ENCODE data around the gene NCAPD2.

NCAPD2 gene

GRCh38 chr12:6551063-6551461, 57.2 kb downstream of the NCAPD2 start:
- Histone ChIP-seq H3K9ac (ENCODE audit: low read length) (no peak overlapping the region), H3K27ac (ENCODE audit: low read length) (no peak overlapping the region), H4K20me1 (ENCODE audit: insufficient read depth, low read length) (no peaks in the 10 kb centered on the region), H3K27me3 (ENCODE audit: low read depth, low read length) (no peaks in the 10 kb centered on the region), H3K4me2 (ENCODE audit: low read length) (no peak overlapping the region), H3K9me3 (ENCODE audit: insufficient read depth, low read length) (no peaks in the 10 kb centered on the region), H2AFZ (ENCODE audit: low read depth, low read length) (no peak overlapping the region), H3K4me1 (ENCODE audit: low read length) (peaks cover 10% of the 10 kb centered on the region), H3K79me2 (ENCODE audit: low read length) (no peaks in the 10 kb centered on the region; the same call in 1 of the 2 replicates), H3K4me3 (ENCODE audit: low read length) (no peak overlapping the region), H3K36me3 (replicated peaks; ENCODE audit: low read depth, low read length) (peaks cover 6% of the 10 kb centered on the region)
- TF ChIP-seq CTCF (IDR thresholded peaks at IDR 0.05; ENCODE audit: low read depth, low read length): no peak
- TF ChIP-seq EZH2phosphoT487 (IDR thresholded peaks at IDR 0.05; ENCODE audit: low read depth): no peak

DNA sequence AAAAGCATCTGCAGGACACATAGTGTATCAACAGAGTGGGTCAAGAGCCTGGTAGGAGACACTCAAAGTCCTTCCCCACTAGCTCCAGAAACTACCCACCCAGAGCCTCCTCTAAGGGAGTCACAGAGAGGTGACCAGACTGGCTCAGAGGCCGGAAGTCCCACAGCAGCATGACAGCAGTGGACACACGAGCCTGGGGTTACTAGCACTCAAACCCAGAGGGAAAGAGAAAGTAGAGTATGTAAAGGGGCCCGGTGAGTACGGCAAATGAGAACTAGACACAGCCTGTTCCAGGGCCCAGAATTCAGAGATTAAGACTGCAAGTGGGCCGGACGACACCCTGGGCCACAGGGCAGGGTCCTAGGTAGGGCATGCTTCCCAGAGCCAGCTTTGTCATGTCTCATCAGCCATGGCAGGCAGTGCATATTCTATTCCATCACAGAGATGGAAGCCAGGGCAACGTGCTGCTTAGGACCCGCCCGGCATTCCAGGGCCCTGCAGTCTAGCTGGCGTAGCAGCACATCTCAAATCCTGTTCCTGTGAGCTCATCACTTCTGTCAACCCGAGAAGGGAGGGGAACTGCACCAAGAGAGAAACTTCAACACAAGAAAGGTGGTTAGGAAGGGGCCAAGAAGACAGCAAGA, 57.7 kb downstream of the NCAPD2 start:
- TF ChIP-seq CTCF (IDR thresholded peaks at IDR 0.05; ENCODE audit: low read depth, low read length) (no peak), EZH2phosphoT487 (IDR thresholded peaks at IDR 0.05; ENCODE audit: low read depth) (no peak)
- Histone ChIP-seq H2AFZ (ENCODE audit: low read depth, low read length) (no peak overlapping the region), H3K4me3 (ENCODE audit: low read length) (no peak overlapping the region), H4K20me1 (ENCODE audit: insufficient read depth, low read length) (no peaks in the 10 kb centered on the region), H3K9ac (ENCODE audit: low read length) (no peak overlapping the region), H3K36me3 (replicated peaks; ENCODE audit: low read depth, low read length) (peaks cover 6% of the 10 kb centered on the region), H3K4me1 (ENCODE audit: low read length) (peaks cover 10% of the 10 kb centered on the region), H3K4me2 (ENCODE audit: low read length) (no peak overlapping the region), H3K79me2 (ENCODE audit: low read length) (no peaks in the 10 kb centered on the region; the same call in 1 of the 2 replicates), H3K9me3 (ENCODE audit: insufficient read depth, low read length) (no peaks in the 10 kb centered on the region), H3K27me3 (ENCODE audit: low read depth, low read length) (no peaks in the 10 kb centered on the region), H3K27ac (ENCODE audit: low read length) (no peak overlapping the region)

GRCh38 chr12:6552140-6552551, 58.2 kb downstream of the NCAPD2 start:
- TF ChIP-seq CTCF (IDR thresholded peaks at IDR 0.05; ENCODE audit: low read depth, low read length): no peak
- no peak for TF ChIP-seq EZH2phosphoT487 (IDR thresholded peaks at IDR 0.05; ENCODE audit: low read depth)
- peaks cover 10% of the 10 kb centered on the region for H3K4me1 ChIP-seq (ENCODE audit: low read length)
- H3K4me2 ChIP-seq (ENCODE audit: low read length): no peak overlapping the region
- H3K79me2 ChIP-seq (ENCODE audit: low read length): no peaks in the 10 kb centered on the region; the same call in 1 of the 2 replicates
- no peak overlapping the region for H2AFZ ChIP-seq (ENCODE audit: low read depth, low read length)
- no peaks in the 10 kb centered on the region for H3K9me3 ChIP-seq (ENCODE audit: insufficient read depth, low read length)
- no peak overlapping the region for H3K27ac ChIP-seq (ENCODE audit: low read length)
- H3K27me3 ChIP-seq (ENCODE audit: low read depth, low read length): no peaks in the 10 kb centered on the region
- H4K20me1 ChIP-seq (ENCODE audit: insufficient read depth, low read length): no peaks in the 10 kb centered on the region
- H3K4me3 ChIP-seq (ENCODE audit: low read length): no peak overlapping the region
- peaks cover 10% of the 10 kb centered on the region for H3K36me3 ChIP-seq (replicated peaks; ENCODE audit: low read depth, low read length)
- H3K9ac ChIP-seq (ENCODE audit: low read length): no peak overlapping the region

DNA sequence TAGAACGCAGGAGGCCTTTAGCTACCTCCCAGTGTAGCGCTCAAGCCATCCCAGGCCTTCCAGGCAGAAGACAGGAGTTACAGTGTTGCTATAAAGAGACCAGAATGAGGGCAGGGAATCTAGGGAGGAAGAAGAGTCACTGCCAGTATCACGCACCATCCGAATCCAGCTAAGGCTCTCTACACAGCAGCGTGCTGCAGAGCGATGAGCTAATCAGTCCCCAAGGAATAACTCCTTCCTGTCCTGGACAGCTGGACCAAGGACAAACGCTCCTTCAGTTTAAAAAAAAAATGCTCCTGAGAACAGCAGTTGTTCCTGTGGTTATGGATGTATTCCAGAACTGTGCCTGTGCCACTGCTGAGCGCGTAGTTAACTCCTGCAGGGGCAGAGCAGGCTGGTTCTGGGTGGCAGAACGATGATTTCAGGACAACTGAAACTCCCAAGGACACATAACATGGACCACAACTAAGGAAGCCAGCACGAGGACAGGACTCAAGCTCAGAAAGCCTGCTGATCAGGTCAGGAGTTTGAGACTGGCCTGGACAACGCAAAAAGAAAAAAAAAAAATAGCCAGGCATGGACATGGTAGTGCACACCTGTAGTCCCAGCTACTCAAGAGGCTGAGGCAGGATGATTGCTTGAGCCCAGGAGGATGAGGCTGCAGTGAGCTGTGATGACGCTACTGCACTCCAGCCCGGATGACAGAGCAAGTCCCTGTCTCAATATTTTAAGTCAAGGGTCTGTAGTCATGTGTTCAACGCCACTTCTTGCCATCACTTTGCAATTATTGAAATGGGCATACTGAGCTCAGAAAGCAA, 59.4 kb downstream of the NCAPD2 start:
- Histone ChIP-seq H3K9ac (ENCODE audit: low read length) (no peak overlapping the region), H3K9me3 (ENCODE audit: insufficient read depth, low read length) (no peaks in the 10 kb centered on the region), H3K4me3 (ENCODE audit: low read length) (no peak overlapping the region), H3K4me1 (ENCODE audit: low read length) (peaks cover 10% of the 10 kb centered on the region), H3K36me3 (replicated peaks; ENCODE audit: low read depth, low read length) (peaks cover 15% of the 10 kb centered on the region), H3K27ac (ENCODE audit: low read length) (no peak overlapping the region), H4K20me1 (ENCODE audit: insufficient read depth, low read length) (no peaks in the 10 kb centered on the region), H3K27me3 (ENCODE audit: low read depth, low read length) (no peaks in the 10 kb centered on the region), H2AFZ (ENCODE audit: low read depth, low read length) (no peak overlapping the region), H3K79me2 (ENCODE audit: low read length) (no peaks in the 10 kb centered on the region; the same call in 1 of the 2 replicates), H3K4me2 (ENCODE audit: low read length) (no peak overlapping the region)
- TF ChIP-seq CTCF (IDR thresholded peaks at IDR 0.05; ENCODE audit: low read depth, low read length) (no peak), EZH2phosphoT487 (IDR thresholded peaks at IDR 0.05; ENCODE audit: low read depth) (no peak)
